SJCRH30 (cell line): ENCODE data around the gene MICOS13. TPM values are rescaled to one million over a fixed set of nuclear protein-coding genes. Genes with fewer than 3 reads are reported as not detected.
"Not testable (repeated sequence)": the region's sequence is repeated elsewhere in the genome, so short reads cannot be mapped to it uniquely, and the experiment has no call there.

Experiments used
- DNase-seq, 2 experiments: peaks; one replicate each; pipeline ENCODE4 v3.0.0-alpha.2; 2015 to 2020
- H3K27ac ChIP-seq: fragments of 250-450 bp; sonication (Bioruptor Pico); 2 replicates; pipeline ENCODE4 v1.5.1; 2020; ENCODE audit warnings: mild to moderate bottlenecking, moderate library complexity
- H3K27me3 ChIP-seq: fragments of 250-450 bp; sonication (Bioruptor Pico); 2 replicates; pipeline ENCODE4 v1.5.1; 2020; ENCODE audit warnings: mild to moderate bottlenecking, moderate library complexity
- H3K36me3 ChIP-seq: fragments of 250-450 bp; sonication (Bioruptor Pico); 2 replicates; pipeline ENCODE4 v1.5.1; 2020; ENCODE audit warnings: mild to moderate bottlenecking, moderate library complexity
- H3K4me1 ChIP-seq: fragments of 250-450 bp; sonication (Bioruptor Pico); 2 replicates; pipeline ENCODE4 v1.5.1; 2020; ENCODE audit warnings: mild to moderate bottlenecking, moderate library complexity
- H3K4me3 ChIP-seq: fragments of 250-450 bp; sonication (Bioruptor Pico); 2 replicates; pipeline ENCODE4 v1.5.1; 2020; ENCODE audit warnings: mild to moderate bottlenecking, moderate library complexity
- H3K9me3 ChIP-seq: fragments of 250-450 bp; sonication (Bioruptor Pico); replicated peaks from 2 replicates; pipeline ENCODE4 v1.5.1; 2020; ENCODE audit warnings: mild to moderate bottlenecking, moderate library complexity
- total RNA-seq: library from RNA; depleted of rRNA; stranded (reverse); fragments of >200 nt; shearing (Covaris generic); gene quantifications from 2 replicates; pipeline ENCODE4 v1.2.3, GENCODE V29; 2014

Gene MICOS13
- total RNA-seq, 1 experiment from 2014 or later, result 33.0 TPM

GRCh38 chr19:5694956-5695648 lies 14.8 kb upstream of the MICOS13 start:
- Histone ChIP-seq H3K36me3 (peaks cover 77% of the 10 kb centered on the region), H3K27ac (no peak overlapping the region)

GRCh38 chr19:5694167-5694955 lies 14.0 kb upstream of the MICOS13 start:
- Histone ChIP-seq H3K4me3 (no peak overlapping the region), H3K4me1 (peaks cover 18% of the 10 kb centered on the region), H3K27ac (no peak overlapping the region), H3K27me3 (no peaks in the 10 kb centered on the region), H3K9me3 (no peaks in the 10 kb centered on the region), H3K36me3 (peaks cover 70% of the 10 kb centered on the region)
- no peak for DNase-seq

More at GRCh38 chr19:5694956-5695648, 14.8 kb upstream of the MICOS13 start:
- no peak for DNase-seq
- no peaks in the 10 kb centered on the region for H3K27me3 ChIP-seq
- no peak overlapping the region for H3K4me3 ChIP-seq
- peaks cover 18% of the 10 kb centered on the region for H3K4me1 ChIP-seq
- H3K9me3 ChIP-seq, result no peaks in the 10 kb centered on the region

GRCh38 chr19:5693195-5694166 lies 13.2 kb upstream of the MICOS13 start:
- Histone ChIP-seq H3K27me3 (no peaks in the 10 kb centered on the region), H3K4me1 (peaks cover 18% of the 10 kb centered on the region), H3K4me3 (no peak overlapping the region), H3K9me3 (no peaks in the 10 kb centered on the region), H3K36me3 (peaks cover 64% of the 10 kb centered on the region), H3K27ac (no peak overlapping the region)
- DNase-seq, result peak; percentile 67 to 71

- DNase-seq, result no peak
- H3K27me3 ChIP-seq, result no peaks in the 10 kb centered on the region
- H3K27ac ChIP-seq, result no peak overlapping the region
- H3K4me3 ChIP-seq, result no peak overlapping the region
- H3K9me3 ChIP-seq, result no peaks in the 10 kb centered on the region
- H3K36me3 ChIP-seq, result peaks cover 61% of the 10 kb centered on the region
- H3K4me1 ChIP-seq, result peaks cover 18% of the 10 kb centered on the region
Observed at GRCh38 chr19:5692723-5693194, 12.4 kb upstream of the MICOS13 start.

GRCh38 chr19:5691822-5692722 lies 11.8 kb upstream of the MICOS13 start:
- Histone ChIP-seq H3K36me3 (peaks cover 59% of the 10 kb centered on the region), H3K4me3 (peak overlapping the region; percentile 95), H3K27me3 (no peaks in the 10 kb centered on the region), H3K4me1 (peaks cover 18% of the 10 kb centered on the region), H3K27ac (no peak overlapping the region), H3K9me3 (no peaks in the 10 kb centered on the region)
- no peak for DNase-seq

GRCh38 chr19:5690955-5691821 lies 10.9 kb upstream of the MICOS13 start:
- Histone ChIP-seq H3K27me3 (no peaks in the 10 kb centered on the region), H3K4me3 (peak overlapping the region; percentile 95), H3K36me3 (peaks cover 53% of the 10 kb centered on the region), H3K4me1 (peaks cover 18% of the 10 kb centered on the region), H3K27ac (peak overlapping the region; percentile 87; the same call in 1 of the 2 replicates), H3K9me3 (no peaks in the 10 kb centered on the region)
- DNase-seq, result no peak

- H3K27me3 ChIP-seq, result no peaks in the 10 kb centered on the region
- peaks cover 49% of the 10 kb centered on the region for H3K36me3 ChIP-seq
- no peaks in the 10 kb centered on the region for H3K9me3 ChIP-seq
- H3K4me1 ChIP-seq, result peaks cover 15% of the 10 kb centered on the region
- peak; percentile 96 to 97 for DNase-seq
- H3K27ac ChIP-seq, result peak within 1 kb of the TSS; percentile 87
- peak within 1 kb of the TSS; percentile 95 for H3K4me3 ChIP-seq
Observed at GRCh38 chr19:5690125-5690954, 10.0 kb upstream of the MICOS13 start, which contains the start of gene RPL36. Gene RPL36, plus strand, starts transcription at chr19:5690295. Its CDS starts 213 bp downstream, at chr19:5690508.

GRCh38 chr19:5688262-5688881 lies 8.1 kb upstream of the MICOS13 start:
- H3K4me1 ChIP-seq, DNase-seq, H3K4me3 ChIP-seq: not testable (repeated sequence)

GRCh38 chr19:5687360-5688198 lies 7.3 kb upstream of the MICOS13 start:
- Histone ChIP-seq H3K36me3 (peaks cover 22% of the 10 kb centered on the region), H3K4me3 (peak overlapping the region; percentile 71), H3K27ac (no peak overlapping the region), H3K9me3 (no peaks in the 10 kb centered on the region), H3K4me1 (no peaks in the 10 kb centered on the region; the same call in 1 of the 2 replicates), H3K27me3 (no peaks in the 10 kb centered on the region)
- no peak for DNase-seq

More at GRCh38 chr19:5688262-5688881, 8.1 kb upstream of the MICOS13 start:
- peaks cover 30% of the 10 kb centered on the region for H3K36me3 ChIP-seq
- H3K27ac ChIP-seq, H3K27me3 ChIP-seq, H3K9me3 ChIP-seq: not testable (repeated sequence)

- DNase-seq, result peak; percentile 97 to 99
- Histone ChIP-seq H3K4me1 (no peaks in the 10 kb centered on the region; the same call in 1 of the 2 replicates), H3K4me3 (peak overlapping the region; percentile 71), H3K9me3 (no peaks in the 10 kb centered on the region), H3K27ac (peak overlapping the region; percentile 28), H3K36me3 (peaks cover 15% of the 10 kb centered on the region), H3K27me3 (no peaks in the 10 kb centered on the region)
Observed at GRCh38 chr19:5686647-5687359, 6.5 kb upstream of the MICOS13 start.

- no peaks in the 10 kb centered on the region for H3K9me3 ChIP-seq
- no peaks in the 10 kb centered on the region; the same call in 1 of the 2 replicates for H3K4me1 ChIP-seq
- no peaks in the 10 kb centered on the region for H3K27me3 ChIP-seq
- peak overlapping the region; percentile 71 for H3K4me3 ChIP-seq
- DNase-seq, result no peak
- no peak overlapping the region for H3K27ac ChIP-seq
- H3K36me3 ChIP-seq, result peaks cover 10% of the 10 kb centered on the region
Observed at GRCh38 chr19:5686326-5686646, 6.0 kb upstream of the MICOS13 start.
